Breast epithelium (tissue), 3 donors: ENCODE results near the gene TP53INP2.

ENCODE experiments used
- POLR2A ChIP-seq: fragments of 450-650 bp; IDR thresholded peaks from one replicate; pipeline ENCODE4 v1.6.1; 2016; ENCODE audit warnings: antibody characterized with exemption, mild to moderate bottlenecking, moderate library complexity
- POLR2AphosphoS5 ChIP-seq, 3 donors: sonication (generic); formaldehyde crosslinking; IDR thresholded peaks; one replicate each; pipeline ENCODE4 v1.6.1; 2017; ENCODE audit warnings: antibody characterized with exemption in 3 of 3
- TF ChIP-seq, protein P1 (sequence below), 3 donors: fragments of 450-650 bp; IDR thresholded peaks; one replicate each; pipeline ENCODE4 v1.5.1; 2016 to 2017; ENCODE audit warnings: antibody characterized with exemption in 3 of 3, mild to moderate bottlenecking in 3 of 3, moderate library complexity in 3 of 3

GRCh38 chr20:34712525-34713192, 8.5 kb downstream of the TP53INP2 start:
- TF ChIP-seq POLR2AphosphoS5 (IDR thresholded peaks at IDR 0.05) (no peak), POLR2A (no peak)
- TF ChIP-seq, protein P1, sequence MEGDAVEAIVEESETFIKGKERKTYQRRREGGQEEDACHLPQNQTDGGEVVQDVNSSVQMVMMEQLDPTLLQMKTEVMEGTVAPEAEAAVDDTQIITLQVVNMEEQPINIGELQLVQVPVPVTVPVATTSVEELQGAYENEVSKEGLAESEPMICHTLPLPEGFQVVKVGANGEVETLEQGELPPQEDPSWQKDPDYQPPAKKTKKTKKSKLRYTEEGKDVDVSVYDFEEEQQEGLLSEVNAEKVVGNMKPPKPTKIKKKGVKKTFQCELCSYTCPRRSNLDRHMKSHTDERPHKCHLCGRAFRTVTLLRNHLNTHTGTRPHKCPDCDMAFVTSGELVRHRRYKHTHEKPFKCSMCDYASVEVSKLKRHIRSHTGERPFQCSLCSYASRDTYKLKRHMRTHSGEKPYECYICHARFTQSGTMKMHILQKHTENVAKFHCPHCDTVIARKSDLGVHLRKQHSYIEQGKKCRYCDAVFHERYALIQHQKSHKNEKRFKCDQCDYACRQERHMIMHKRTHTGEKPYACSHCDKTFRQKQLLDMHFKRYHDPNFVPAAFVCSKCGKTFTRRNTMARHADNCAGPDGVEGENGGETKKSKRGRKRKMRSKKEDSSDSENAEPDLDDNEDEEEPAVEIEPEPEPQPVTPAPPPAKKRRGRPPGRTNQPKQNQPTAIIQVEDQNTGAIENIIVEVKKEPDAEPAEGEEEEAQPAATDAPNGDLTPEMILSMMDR (IDR thresholded peaks at IDR 0.05), result no peak
